HG02870 (cell line): ENCODE data around the gene SPHK2.
A peak's percentile ranks its signal among the peaks of the same experiment; 100 is the strongest.

Experiments used
- ATAC-seq: cut with Tn5 transposase; IDR thresholded peaks from one replicate; pipeline ENCODE4 v1.9.1; 2021; ENCODE audit warnings: mild to moderate bottlenecking, moderate library complexity; ENCODE audit not compliant: unreplicated experiment

SPHK2 gene

GRCh38 chr19:48635966-48636858 lies 16.9 kb downstream of the SPHK2 start:
- no peak for ATAC-seq

- no peak for ATAC-seq
These were observed 17.6 kb downstream of the SPHK2 start, which contains the start of gene DBP for GRCh38 chr19:48636859-48637448. DBP (minus strand) TSS chr19:48637379; CDS start chr19:48636994, 385 bp downstream.

GRCh38 chr19:48637449-48637947 lies 18.2 kb downstream of the SPHK2 start:
- ATAC-seq = peak; percentile 69

- peak; percentile 9 for ATAC-seq
These were observed 18.9 kb downstream of the SPHK2 start for GRCh38 chr19:48637948-48638830.

GRCh38 chr19:48638831-48639381 lies 19.6 kb downstream of the SPHK2 start:
- no peak for ATAC-seq

GRCh38 chr19:48639483-48640375 lies 20.4 kb downstream of the SPHK2 start:
- ATAC-seq = no peak

GRCh38 chr19:48641850-48642249 lies 22.5 kb downstream of the SPHK2 start:
- no peak for ATAC-seq

GRCh38 chr19:48642862-48643261 lies 23.6 kb downstream of the SPHK2 start:
- ATAC-seq = no peak

GRCh38 chr19:48644355-48644754 lies 25.0 kb downstream of the SPHK2 start:
- ATAC-seq = no peak

GRCh38 chr19:48644839-48645619 lies 25.7 kb downstream of the SPHK2 start:
- peak; percentile 45 for ATAC-seq

GRCh38 chr19:48645620-48646000 lies 26.3 kb downstream of the SPHK2 start:
- ATAC-seq = no peak

- ATAC-seq = peak; percentile 71
These were observed 26.9 kb downstream of the SPHK2 start, which contains the start of gene CA11 for GRCh38 chr19:48646001-48646721. CA11 (minus strand) TSS chr19:48646187; CDS start chr19:48645632, 555 bp downstream.

- no peak for ATAC-seq
These were observed 27.5 kb downstream of the SPHK2 start for GRCh38 chr19:48646722-48647216.

GRCh38 chr19:48648134-48648533 lies 28.8 kb downstream of the SPHK2 start:
- ATAC-seq = no peak

GRCh38 chr19:48650974-48651682 lies 31.8 kb downstream of the SPHK2 start:
- ATAC-seq = no peak

GRCh38 chr19:48651683-48652048 lies 32.4 kb downstream of the SPHK2 start:
- ATAC-seq = no peak

- ATAC-seq = no peak
These were observed 35.2 kb downstream of the SPHK2 start for GRCh38 chr19:48654299-48655059.
